ENCODE results near the gene LRRC46.

- no peak for TF ChIP-seq CTCF (IDR thresholded peaks at IDR 0.05; ENCODE audit: low read depth, low read length)
- TF ChIP-seq MAX (IDR thresholded peaks at IDR 0.05; ENCODE audit: low read depth, low read length): no peak
- no peak for TF ChIP-seq POLR2A (IDR thresholded peaks at IDR 0.05; ENCODE audit: extremely low read depth, insufficient read length)
- TF ChIP-seq MYC (IDR thresholded peaks at IDR 0.05; ENCODE audit: low read depth, low read length): no peak
These were observed 22.1 kb downstream of the LRRC46 start for GRCh38 chr17:47853616-47854015.

Data from NB4 (cell line).